Ascending aorta (tissue), 2 donors: ENCODE measurements around the gene TCEA2. TPM values are rescaled to one million over a fixed set of nuclear protein-coding genes. Genes with fewer than 3 reads are reported as not detected.

Source experiments
- DNase-seq, 2 donors: peaks; one replicate each; pipeline ENCODE4 v3.0.0-alpha.2; 2019; ENCODE audit warnings: low spot score in 2 of 2
- H3K27ac ChIP-seq, 2 donors: fragments of 200-600 bp; sonication (generic); one replicate each; pipeline ENCODE4 v1.5.1; 2016 to 2017; ENCODE audit warnings: mild to moderate bottlenecking in 1 of 2
- H3K27me3 ChIP-seq: fragments of 200-600 bp; sonication (generic); one replicate; pipeline ENCODE4 v1.5.1; 2017
- H3K36me3 ChIP-seq, 2 donors: fragments of 200-600 bp; sonication (generic); one replicate each; pipeline ENCODE4 v1.5.1; 2016
- H3K4me1 ChIP-seq, 2 donors: fragments of 200-600 bp; sonication (generic); one replicate each; pipeline ENCODE4 v1.5.1; 2016 to 2017; ENCODE audit warnings: mild to moderate bottlenecking in 1 of 2
- H3K4me3 ChIP-seq, 2 donors: fragments of 200-600 bp; sonication (generic); one replicate each; pipeline ENCODE4 v1.5.1; 2016 to 2017; ENCODE audit warnings: mild to moderate bottlenecking in 1 of 2
- H3K9me3 ChIP-seq, 2 donors: fragments of 200-600 bp; sonication (generic); one replicate each; pipeline ENCODE4 v1.5.1; 2016
- CTCF ChIP-seq, 3 experiments: fragments of 200-600 bp in 2 of 3; fragments of 450-650 bp in 1 of 3; sonication (generic) in 2 of 3; IDR thresholded peaks; one replicate each; pipeline ENCODE4 v1.5.1; 2016 to 2019; ENCODE audit warnings: antibody characterized with exemption in 3 of 3, mild to moderate bottlenecking in 1 of 3, moderate library complexity in 1 of 3
- intact Hi-C: fragments of 100-400 bp; cut with DNase I; formaldehyde crosslinking; loops from one replicate; pipeline ENCODE4 v1.15.1; 2023
- total RNA-seq: library from RNA; depleted of rRNA; stranded (reverse); fragments of >200 nt; gene quantifications from one replicate; pipeline ENCODE4 v1.1.0, GENCODE V29; 2016

Gene TCEA2
- total RNA-seq, 1 donor from 2014 or later, result 61.4 TPM

DNA sequence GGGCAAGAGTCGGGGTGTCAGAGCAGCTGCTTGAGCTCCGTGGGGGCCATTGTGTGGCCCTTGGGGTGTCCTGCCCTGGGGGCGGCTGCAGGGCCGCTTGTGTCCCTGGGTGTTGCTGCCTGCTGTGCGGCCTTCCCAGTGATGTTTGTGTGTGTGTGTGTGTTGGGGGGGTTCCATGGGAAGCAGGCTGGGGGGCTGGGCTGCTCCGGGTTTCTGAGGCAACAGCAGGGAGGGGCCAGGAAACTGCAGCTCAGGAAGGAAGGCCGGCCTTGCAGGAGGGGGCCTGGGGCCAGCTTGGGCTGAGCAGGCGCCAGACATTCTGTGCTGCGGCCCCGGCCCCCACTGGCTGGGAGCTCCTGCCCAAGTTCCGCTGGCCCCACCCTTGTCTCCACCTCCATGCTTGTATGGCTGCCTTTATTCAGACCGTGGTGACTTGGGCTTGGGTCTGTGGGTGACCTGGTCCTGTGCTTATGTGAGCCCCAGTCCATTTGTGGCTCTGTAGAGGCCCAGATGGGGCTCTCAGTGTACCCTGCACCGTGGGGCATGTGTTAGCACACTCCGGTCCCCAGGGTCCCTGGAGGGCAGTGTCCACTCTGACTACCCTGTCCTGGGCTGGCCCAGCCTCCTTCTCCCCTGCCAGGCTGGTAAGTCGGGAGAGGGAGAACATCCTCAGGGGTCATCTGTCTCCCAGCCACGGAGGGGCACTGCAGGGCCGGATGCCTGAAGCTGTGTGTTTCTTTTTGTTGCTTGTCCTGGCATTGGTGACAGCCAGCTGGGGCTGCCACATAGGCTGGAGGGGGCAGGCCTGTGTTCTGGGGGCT, 8.9 kb upstream of the TCEA2 start:
- Histone ChIP-seq H3K27me3 (peaks cover 5% of the 10 kb centered on the region), H3K9me3 (no peaks in the 10 kb centered on the region), H3K36me3 (no peaks in the 10 kb centered on the region), H3K27ac (no peak overlapping the region), H3K4me3 (no peak overlapping the region), H3K4me1 (peaks cover 0 to 3% of the 10 kb centered on the region in 2 donors)
- no peak for TF ChIP-seq CTCF (IDR thresholded peaks at IDR 0.05)
- intact Hi-C loops, result no loop called here
- no peak for DNase-seq

DNA sequence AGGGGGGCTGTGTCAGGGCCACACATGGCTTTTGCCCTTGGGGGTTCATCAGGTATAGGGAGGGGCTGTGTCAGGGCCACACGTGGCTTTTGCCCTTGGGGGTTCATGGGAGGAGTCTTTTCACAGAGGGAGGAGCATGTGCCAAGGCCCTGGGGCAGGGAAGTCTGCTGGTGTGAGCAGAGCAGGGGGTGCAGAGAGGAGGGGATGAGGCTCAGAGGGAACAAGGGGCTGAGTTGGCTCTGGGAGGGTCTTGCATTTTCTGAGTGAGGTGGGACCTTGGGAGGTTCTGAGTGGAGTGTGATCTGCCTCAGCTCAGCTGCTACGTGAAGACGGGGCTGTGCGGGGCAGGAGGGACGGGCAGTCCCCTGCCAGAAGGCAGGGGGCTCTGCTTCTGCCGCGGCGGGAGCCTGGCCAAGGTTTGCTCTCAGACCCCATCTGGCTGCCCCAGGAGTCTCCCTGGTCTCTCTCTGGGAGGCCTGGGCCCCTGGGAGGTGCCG, 7.6 kb upstream of the TCEA2 start:
- H3K36me3 ChIP-seq, result no peaks in the 10 kb centered on the region
- no peaks in the 10 kb centered on the region for H3K4me1 ChIP-seq
- no peak for DNase-seq
- peak overlapping the region in 1 of 2 donors; percentile 36 for H3K27ac ChIP-seq
- intact Hi-C loops, result no loop called here
- H3K4me3 ChIP-seq, result no peak overlapping the region
- TF ChIP-seq CTCF (IDR thresholded peaks at IDR 0.05), result no peak
- peaks cover 5% of the 10 kb centered on the region for H3K27me3 ChIP-seq
- no peaks in the 10 kb centered on the region for H3K9me3 ChIP-seq

DNA sequence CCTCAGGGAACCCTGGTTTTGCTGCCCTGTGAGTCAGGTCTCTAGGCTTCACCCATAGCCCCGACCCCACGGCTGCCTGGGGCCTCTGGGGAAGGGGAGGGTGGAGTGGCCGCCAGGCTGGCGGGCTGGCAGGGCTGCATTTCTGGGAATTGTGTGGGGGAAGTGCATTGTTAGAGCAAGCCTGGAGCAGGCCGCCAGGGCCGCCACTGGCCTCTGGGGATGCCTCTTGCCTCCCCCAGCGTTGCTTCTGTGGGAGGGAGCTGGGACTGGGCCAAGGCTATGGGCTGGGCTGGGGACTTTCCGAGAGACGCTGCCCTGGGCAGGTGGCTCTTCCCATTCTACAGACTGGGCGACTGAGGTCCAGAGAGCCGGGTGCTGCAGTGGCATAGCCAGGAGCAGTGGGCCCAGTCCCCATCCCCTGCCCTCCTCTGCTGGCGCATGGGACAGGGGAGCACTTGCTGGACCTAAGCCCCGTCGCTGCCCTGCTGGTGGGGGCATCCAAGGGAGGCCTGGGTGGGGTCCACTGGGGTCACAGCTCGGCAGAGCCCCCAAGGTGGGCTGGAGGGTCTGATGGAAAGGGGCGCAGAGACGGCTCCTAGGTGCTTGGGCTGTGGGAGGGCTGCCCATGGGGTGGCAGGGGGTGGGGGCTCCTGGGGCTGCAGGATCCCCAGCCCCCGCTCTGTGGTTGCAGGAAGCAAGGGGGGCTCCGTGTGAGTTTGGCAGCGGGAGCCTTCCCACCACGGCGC, 6.9 kb upstream of the TCEA2 start:
- intact Hi-C loops, result no loop called here
- no peak for DNase-seq

GRCh38 chr20:64056639-64056888, 6.4 kb upstream of the TCEA2 start:
- intact Hi-C loops, result no loop called here
- Histone ChIP-seq H3K27ac (peak overlapping the region in 1 of 2 donors; percentile 36), H3K4me1 (no peaks in the 10 kb centered on the region), H3K9me3 (no peaks in the 10 kb centered on the region), H3K4me3 (no peak overlapping the region), H3K36me3 (no peaks in the 10 kb centered on the region), H3K27me3 (no peaks in the 10 kb centered on the region)
- no peak for TF ChIP-seq CTCF (IDR thresholded peaks at IDR 0.05)
- no peak for DNase-seq

More for the DNA sequence above, 6.9 kb upstream of the TCEA2 start:
- H3K9me3 ChIP-seq, result no peaks in the 10 kb centered on the region
- TF ChIP-seq CTCF (IDR thresholded peaks at IDR 0.05), result no peak
- H3K4me1 ChIP-seq, result no peaks in the 10 kb centered on the region
- no peak overlapping the region for H3K4me3 ChIP-seq
- H3K27ac ChIP-seq, result peak overlapping the region in 1 of 2 donors; percentile 36
- no peaks in the 10 kb centered on the region for H3K27me3 ChIP-seq
- H3K36me3 ChIP-seq, result no peaks in the 10 kb centered on the region

DNA sequence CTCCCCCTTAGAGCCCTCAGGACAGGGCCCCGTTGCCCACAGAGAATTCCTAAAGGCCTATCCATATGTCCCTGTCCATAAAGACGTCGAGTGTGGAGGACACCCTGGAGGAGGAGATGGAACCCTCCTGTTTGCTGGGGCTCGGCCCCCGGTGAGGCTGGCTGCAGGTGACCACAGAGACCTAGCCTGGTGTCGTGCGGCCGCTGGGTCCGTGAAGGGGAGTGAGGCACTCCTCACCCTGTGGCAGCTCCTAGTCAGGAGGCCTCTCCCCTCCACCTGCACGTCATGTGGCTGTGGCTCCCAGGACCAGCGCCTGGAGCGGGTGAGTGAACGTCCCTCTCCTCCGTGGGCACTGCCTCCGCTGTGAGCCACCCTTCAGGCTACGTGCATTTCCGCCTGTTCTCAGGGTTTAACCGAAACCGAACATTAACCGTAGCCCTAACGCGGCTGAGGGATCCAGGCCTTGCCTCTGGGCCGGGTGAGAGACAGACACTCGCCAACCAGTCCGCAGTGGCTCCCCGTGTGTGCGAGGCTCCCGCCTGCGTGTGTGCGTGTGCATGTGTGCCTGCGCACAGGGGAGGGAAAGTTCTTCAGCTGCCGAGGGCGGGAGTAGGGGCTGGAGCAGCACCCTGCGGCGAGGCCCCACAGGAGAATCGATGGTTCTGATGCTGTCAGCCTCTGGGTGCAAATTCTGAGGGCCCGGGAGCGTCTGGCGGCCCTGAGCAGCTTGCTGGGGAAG, 5.9 kb upstream of the TCEA2 start:
- Histone ChIP-seq H3K4me1 (no peaks in the 10 kb centered on the region), H3K27ac (peak overlapping the region in 1 of 2 donors; percentile 36), H3K27me3 (no peaks in the 10 kb centered on the region), H3K9me3 (no peaks in the 10 kb centered on the region), H3K4me3 (no peak overlapping the region), H3K36me3 (no peaks in the 10 kb centered on the region)
- no peak for DNase-seq
- intact Hi-C loops, result no loop called here
- no peak for TF ChIP-seq CTCF (IDR thresholded peaks at IDR 0.05)
